H1 (cell line): ENCODE results near the gene RMND5B. TPM values are rescaled to one million over a fixed set of nuclear protein-coding genes. Genes with fewer than 3 reads are reported as not detected.

Source experiments
- ASH2L ChIP-seq: fragments of 200-600, 300-600 bp; sonication (generic); IDR thresholded peaks from one replicate; pipeline ENCODE4 v1.7.1; 2017; ENCODE audit warnings: low read length
- BACH1 ChIP-seq: IDR thresholded peaks from 2 replicates; pipeline ENCODE4 v1.6.1; 2012; ENCODE audit warnings: low read length, improper control_type of control experiment
- BCL11A ChIP-seq, 2 experiments: IDR thresholded peaks; one replicate each; pipeline ENCODE4 v1.6.1; 2011; ENCODE audit warnings: low read depth in 2 of 2, low read length in 2 of 2, mild to moderate bottlenecking in 2 of 2
- CHD2 ChIP-seq: IDR thresholded peaks from 2 replicates; pipeline ENCODE4 v1.6.1; 2012; ENCODE audit warnings: low read length, improper control_type of control experiment
- CTBP2 ChIP-seq: IDR thresholded peaks from 2 replicates; pipeline ENCODE4 v1.7.0; 2011; ENCODE audit warnings: borderline replicate concordance, mild to moderate bottlenecking, moderate library complexity, mixed read lengths, low read length; ENCODE audit not compliant: insufficient read depth, insufficient read length
- E2F6 ChIP-seq: IDR thresholded peaks from 2 replicates; pipeline ENCODE4 v1.6.1; 2012; ENCODE audit warnings: inconsistent platforms
- EGR1 ChIP-seq: IDR thresholded peaks from 2 replicates; pipeline ENCODE4 v1.6.1; 2011; ENCODE audit warnings: low read depth, low read length, borderline replicate concordance
- EP300 ChIP-seq, 2 experiments: IDR thresholded peaks; 1 replicate in 1 of 2; 2 replicates in 1 of 2; pipeline ENCODE4 v1.6.1; 2011 to 2012; ENCODE audit warnings: low read depth in 2 of 2, low read length in 2 of 2, mild to moderate bottlenecking in 2 of 2, borderline replicate concordance in 1 of 2, inconsistent platforms in 1 of 2, moderate library complexity in 1 of 2
- FOSL1 ChIP-seq: IDR thresholded peaks from 2 replicates; pipeline ENCODE4 v1.6.1; 2011; ENCODE audit warnings: mild to moderate bottlenecking, low read depth, low read length, moderate library complexity; ENCODE audit not compliant: insufficient read depth
- GABPA ChIP-seq: IDR thresholded peaks from 2 replicates; pipeline ENCODE4 v1.6.1; 2011; ENCODE audit warnings: mild to moderate bottlenecking, low read length, moderate library complexity, borderline replicate concordance; ENCODE audit not compliant: insufficient read depth
- HDAC2 ChIP-seq, 2 experiments: fragments of 300-600 bp in 1 of 2; sonication (generic) in 1 of 2; IDR thresholded peaks; 2 replicates each; pipeline ENCODE4 v1.6.1; 2011 to 2012; ENCODE audit warnings: low read depth in 2 of 2, low read length in 2 of 2, mild to moderate bottlenecking in 2 of 2, moderate library complexity in 2 of 2, borderline replicate concordance in 1 of 2, inconsistent platforms in 1 of 2
- KDM4A ChIP-seq: IDR thresholded peaks from one replicate; pipeline ENCODE4 v1.7.1; 2012; ENCODE audit warnings: low read depth, mild to moderate bottlenecking, moderate library complexity, low read length, inconsistent platforms; ENCODE audit not compliant: severe bottlenecking
- KDM5A ChIP-seq: fragments of 200-600 bp; IDR thresholded peaks from 2 replicates; pipeline ENCODE4 v1.7.1; 2012; ENCODE audit warnings: mild to moderate bottlenecking, low read length, inconsistent platforms, mixed read lengths
- MAX ChIP-seq: IDR thresholded peaks from 2 replicates; pipeline ENCODE4 v1.6.1; 2012; ENCODE audit warnings: inconsistent platforms
- POLR2AphosphoS5 ChIP-seq: IDR thresholded peaks from 2 replicates; pipeline ENCODE4 v1.6.1; 2011; ENCODE audit warnings: low read depth, low read length
- RAD21 ChIP-seq, 2 experiments: IDR thresholded peaks in 1 of 2; conservative IDR thresholded peaks in 1 of 2; 2 replicates each; pipeline ENCODE4 v1.6.1; 2011; ENCODE audit warnings: low read depth in 2 of 2, low read length in 2 of 2, improper control_type of control experiment in 1 of 2, inconsistent platforms in 1 of 2, mild to moderate bottlenecking in 1 of 2, moderate library complexity in 1 of 2
- RFX5 ChIP-seq: IDR thresholded peaks from 2 replicates; pipeline ENCODE4 v1.6.1; 2011; ENCODE audit warnings: low read depth, low read length, improper control_type of control experiment, borderline replicate concordance
- RNF2 ChIP-seq: fragments of 200-900, 300-1000 bp; sonication (generic); IDR thresholded peaks from 2 replicates; pipeline ENCODE4 v1.7.1; 2016; ENCODE audit warnings: borderline replicate concordance, low read depth, mild to moderate bottlenecking, antibody characterized with exemption, low read length; ENCODE audit not compliant: poor library complexity, severe bottlenecking; ENCODE audit errors: missing control alignments
- SIN3A ChIP-seq, 2 experiments: IDR thresholded peaks in 1 of 2; conservative IDR thresholded peaks in 1 of 2; 2 replicates each; pipeline ENCODE4 v1.6.1; 2011 to 2012; ENCODE audit warnings: low read length in 2 of 2, improper control_type of control experiment in 1 of 2, low read depth in 1 of 2, mild to moderate bottlenecking in 1 of 2
- SIX5 ChIP-seq: IDR thresholded peaks from 2 replicates; pipeline ENCODE4 v1.6.1; 2011; ENCODE audit warnings: mild to moderate bottlenecking, low read depth, low read length
- TEAD4 ChIP-seq: IDR thresholded peaks from 2 replicates; pipeline ENCODE4 v1.6.1; 2012; ENCODE audit warnings: low read depth, low read length, inconsistent platforms, mixed read lengths
- polyA plus RNA-seq, 7 experiments: library from polyadenylated mRNA; depleted of rRNA in 3 of 7; stranded (reverse) in 5 of 7; unstranded in 2 of 7; fragments of >200 nt in 5 of 7; fragments of 200-250 nt in 2 of 7; gene quantifications; 1 replicate in 5 of 7; 2 replicates in 1 of 7; 4 replicates in 1 of 7; pipeline versions ENCODE4 v1.2.1 to v1.2.3, GENCODE V29; 2011 to 2013; ENCODE audit warnings: missing spikeins in 2 of 7, mixed read lengths in 2 of 7
- total RNA-seq: library from RNA; stranded (reverse); fragmentation: NEBNext Ultra II Directional; extraction: Animal tissue kit (Norgen Biotek cat#: 25700); gene quantifications from 2 replicates; pipeline ENCODE4 v1.2.1, GENCODE V29; 2021

The RMND5B gene
- total and polyA plus RNA-seq, 2 of the 8 experiments (the other 6 are each of a cell fraction or from before 2014, with no cell fraction given) = 75.9 to 90.2 TPM

- no peak for TF ChIP-seq BACH1
- no peak for TF ChIP-seq HDAC2 (IDR thresholded peaks at IDR 0.05; ENCODE audit: borderline replicate concordance in 1 of 2, low read depth in 2 of 2, low read length in 2 of 2)
- TF ChIP-seq RFX5 = no peak
- no peak for TF ChIP-seq MAX
- 0 out of 4 replicates have a peak, but pooled peaks of 1 of the 2 experiments have one; percentile 18 for TF ChIP-seq SIN3A (conservative IDR thresholded peaks at IDR 0.05 in 1 of 2, IDR thresholded peaks at IDR 0.05 in 1 of 2; ENCODE audit: low read depth in 1 of 2, low read length in 2 of 2)
- no peak for TF ChIP-seq KDM5A
- TF ChIP-seq CHD2 = peak; percentile 32; the same call in 1 of the 2 replicates
- TF ChIP-seq ASH2L = peak; percentile 21
- no peak for TF ChIP-seq KDM4A
- TF ChIP-seq EGR1 = peak; percentile 22; the same call in 1 of the 2 replicates
- no peak for TF ChIP-seq E2F6
- no peak for TF ChIP-seq BCL11A (IDR thresholded peaks at IDR 0.05; ENCODE audit: low read depth in 2 of 2, low read length in 2 of 2)
- no peak for TF ChIP-seq RNF2
- peak; percentile 60; the same call in 1 of the 2 replicates for TF ChIP-seq TEAD4
- no peak for TF ChIP-seq FOSL1
- TF ChIP-seq EP300 (IDR thresholded peaks at IDR 0.05; ENCODE audit: borderline replicate concordance in 1 of 2, low read depth in 2 of 2, low read length in 2 of 2) = peak in 1 of 2 experiments; percentile 42; a peak in 1 of 3 replicates
- TF ChIP-seq RAD21 (IDR thresholded peaks at IDR 0.05 in 1 of 2, conservative IDR thresholded peaks at IDR 0.05 in 1 of 2; ENCODE audit: low read depth in 2 of 2, low read length in 2 of 2) = peak in 1 of 2 experiments; percentile 2; a peak in 1 of 4 replicates
- no peak for TF ChIP-seq GABPA
- peak; percentile 82 for TF ChIP-seq POLR2AphosphoS5
- TF ChIP-seq SIX5 = no peak
- TF ChIP-seq CTBP2 = peak; percentile 49
Measured at GRCh38 chr5:178116143-178116885, 14.5 kb upstream of the RMND5B start (continued).
